ENCODE data around the gene ELF1.

DNA sequence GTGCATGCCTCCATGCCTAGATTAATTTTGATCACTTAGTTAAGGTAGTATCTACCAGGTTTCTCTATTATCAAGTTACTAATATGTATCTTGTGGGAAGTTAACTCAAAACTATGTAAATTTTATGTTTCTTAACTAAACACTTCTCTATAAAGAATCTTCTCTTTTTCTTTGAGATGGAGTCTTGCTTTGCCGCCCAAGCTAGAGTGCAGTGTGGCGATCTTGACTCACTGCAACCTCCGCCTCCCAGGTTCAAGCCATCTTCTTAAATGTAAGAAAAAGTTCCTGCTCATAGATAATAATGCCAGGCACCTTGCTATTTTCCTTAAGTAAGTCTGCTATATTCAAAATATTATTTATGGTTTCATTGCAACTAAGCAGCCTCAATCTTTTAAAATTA is 58.4 kb downstream of the ELF1 start:
- TF ChIP-seq CTCF (IDR thresholded peaks at IDR 0.05) (no peak), POLR2A (IDR thresholded peaks at IDR 0.05) (no peak)

Measured in tibial nerve (tissue), 3 donors.